ENCODE data around the gene GRK6.
A peak's percentile ranks its signal among the peaks of the same experiment; 100 is the strongest.

The GRK6 gene

DNA sequence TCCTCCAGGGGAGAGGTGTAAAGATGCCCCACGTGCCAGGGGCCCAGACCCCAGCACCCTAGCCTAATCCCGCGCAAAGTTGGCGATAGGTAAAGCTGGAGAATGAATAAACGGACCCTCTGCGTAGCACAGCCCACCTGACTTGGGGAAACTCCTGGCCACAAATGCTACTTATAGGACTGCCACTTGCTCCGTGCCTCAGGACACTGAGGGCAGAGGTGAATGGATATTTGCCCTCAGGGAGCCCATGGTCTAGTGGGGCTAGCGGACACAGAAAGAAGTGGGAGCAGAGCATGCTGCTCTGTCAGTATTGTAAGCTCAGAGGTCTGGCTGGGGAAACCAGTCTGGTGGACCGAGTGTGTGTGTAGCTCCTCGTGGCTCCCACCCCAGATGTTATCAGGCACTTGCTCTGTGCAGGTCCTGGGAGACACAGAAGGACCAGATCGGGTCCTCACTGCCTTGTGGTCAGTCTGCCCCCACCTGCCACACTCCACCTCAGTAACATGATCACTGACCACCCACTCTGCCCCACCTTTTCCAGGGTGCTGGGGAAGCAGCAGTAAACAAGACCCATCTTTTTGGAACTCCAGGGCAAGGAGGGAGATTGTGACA is 841 bp downstream of the GRK6 start:
- DNase-seq, result no peak

GRCh38 chr5:177427919-177428573 is 1.6 kb downstream of the GRK6 start:
- no peak for DNase-seq

DNA sequence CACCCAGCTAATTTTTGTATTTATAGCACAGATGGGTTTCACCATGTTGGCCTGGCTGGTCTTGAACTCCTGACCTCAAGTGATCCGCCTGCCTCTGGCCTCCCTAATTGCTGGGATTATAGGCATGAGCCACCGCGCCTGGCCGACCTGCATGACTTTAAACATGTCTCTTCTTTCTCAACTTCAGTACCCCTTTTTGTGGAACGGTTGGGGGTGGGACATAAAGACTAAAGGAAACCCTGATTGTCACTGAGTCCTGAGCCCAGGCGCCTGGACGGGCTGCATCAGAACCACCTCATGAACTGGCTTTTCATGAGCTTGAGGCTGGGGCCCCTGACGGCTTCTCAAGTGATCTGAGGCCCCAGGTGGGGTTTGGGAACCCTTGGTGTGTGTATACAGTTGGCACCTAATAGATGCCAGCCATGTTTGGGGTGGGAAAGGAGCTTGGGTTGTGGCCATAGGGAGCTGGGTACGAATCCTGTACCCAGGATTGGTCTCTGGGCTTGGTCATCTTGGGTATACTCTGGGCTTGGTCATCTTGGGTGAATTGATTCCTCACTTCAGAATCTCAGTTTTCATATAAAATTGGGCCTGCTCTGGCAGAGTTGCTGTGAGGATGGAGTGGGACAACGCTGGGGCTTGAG is 2.2 kb downstream of the GRK6 start:
- no peak for DNase-seq

- DNase-seq, result no peak
Observed at GRCh38 chr5:177429248-177430040, 3.0 kb downstream of the GRK6 start.

GRCh38 chr5:177430140-177430951 is 3.9 kb downstream of the GRK6 start:
- no peak for DNase-seq

DNA sequence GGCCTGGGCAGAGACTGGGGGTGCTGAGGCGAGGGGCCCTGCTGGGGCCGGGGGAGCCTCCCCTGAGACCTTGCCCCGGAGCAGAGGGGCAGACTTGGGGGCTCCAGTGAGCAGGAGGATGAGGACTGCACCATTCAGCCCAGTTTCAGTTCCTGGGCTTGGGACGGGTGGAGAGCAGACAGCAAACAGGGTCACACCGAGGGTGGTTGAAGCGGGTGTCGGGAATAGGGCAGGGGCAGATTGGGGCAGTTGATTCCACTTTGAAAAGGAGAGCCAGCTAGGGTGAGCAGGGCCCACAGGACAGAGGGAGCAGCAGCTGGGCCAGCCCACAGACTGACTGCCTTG is 4.5 kb downstream of the GRK6 start:
- DNase-seq, result no peak

GRCh38 chr5:177431317-177432142 is 5.1 kb downstream of the GRK6 start:
- DNase-seq, result no peak

DNA sequence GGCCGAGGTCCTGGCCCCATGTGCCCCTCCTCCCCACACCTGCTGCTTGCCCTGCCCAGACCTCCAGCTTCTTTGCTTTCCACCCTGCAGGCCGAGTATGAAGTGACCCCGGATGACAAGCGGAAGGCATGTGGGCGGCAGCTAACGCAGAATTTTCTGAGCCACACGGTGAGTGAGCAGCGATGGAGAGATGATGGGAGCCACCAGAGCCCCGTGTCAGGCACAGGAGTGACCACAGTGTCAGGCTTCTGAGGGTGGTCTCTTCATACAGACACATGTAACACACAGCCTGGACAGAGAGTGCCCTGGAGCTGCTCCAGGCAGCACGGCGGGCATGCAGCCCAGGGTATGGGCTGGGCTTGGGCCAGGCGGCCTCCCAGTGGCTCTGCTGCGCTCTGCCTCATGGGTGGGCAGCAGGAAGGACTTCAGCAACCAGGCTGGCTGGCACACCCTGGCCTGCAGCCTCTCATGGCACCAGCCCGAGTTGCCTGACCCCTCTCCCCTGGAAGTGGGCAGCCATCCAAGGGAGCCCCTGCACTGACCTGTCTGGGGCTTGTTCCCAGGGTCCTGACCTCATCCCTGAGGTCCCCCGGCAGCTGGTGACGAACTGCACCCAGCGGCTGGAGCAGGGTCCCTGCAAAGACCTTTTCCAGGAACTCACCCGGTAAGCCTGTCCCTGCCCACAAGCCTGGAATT is 5.8 kb downstream of the GRK6 start:
- DNase-seq, result no peak

GRCh38 chr5:177432839-177433657 is 6.6 kb downstream of the GRK6 start:
- no peak for DNase-seq

DNA sequence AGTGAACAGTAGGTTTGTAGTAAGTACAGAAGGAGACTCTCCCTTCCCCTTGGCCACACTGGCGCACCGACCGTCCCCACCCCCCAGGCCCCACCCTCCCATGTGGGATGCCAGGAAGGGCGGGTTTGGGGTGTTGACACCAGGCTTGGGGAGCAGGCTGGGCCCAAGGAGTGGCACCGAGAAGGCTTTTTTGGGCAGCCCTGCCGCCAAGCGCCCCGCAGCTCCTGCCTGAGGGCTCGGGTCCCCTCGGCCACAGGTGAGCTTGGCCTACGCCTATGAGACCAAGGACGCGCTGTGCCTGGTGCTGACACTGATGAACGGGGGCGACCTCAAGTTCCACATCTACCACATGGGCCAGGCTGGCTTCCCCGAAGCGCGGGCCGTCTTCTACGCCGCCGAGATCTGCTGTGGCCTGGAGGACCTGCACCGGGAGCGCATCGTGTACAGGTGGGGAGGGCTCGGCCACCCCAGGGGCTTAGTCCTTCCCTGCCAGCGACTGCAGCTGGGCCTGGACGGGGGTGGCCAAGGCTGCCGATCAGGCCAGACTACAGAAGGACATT is 7.3 kb downstream of the GRK6 start:
- no peak for DNase-seq

GRCh38 chr5:177434437-177434836 is 8.0 kb downstream of the GRK6 start:
- no peak for DNase-seq

GRCh38 chr5:177434942-177435738 is 8.7 kb downstream of the GRK6 start:
- DNase-seq, result no peak

GRCh38 chr5:177435847-177436536 is 9.5 kb downstream of the GRK6 start:
- DNase-seq, result no peak

GRCh38 chr5:177437623-177438022 is 11.1 kb downstream of the GRK6 start:
- no peak for DNase-seq

DNA sequence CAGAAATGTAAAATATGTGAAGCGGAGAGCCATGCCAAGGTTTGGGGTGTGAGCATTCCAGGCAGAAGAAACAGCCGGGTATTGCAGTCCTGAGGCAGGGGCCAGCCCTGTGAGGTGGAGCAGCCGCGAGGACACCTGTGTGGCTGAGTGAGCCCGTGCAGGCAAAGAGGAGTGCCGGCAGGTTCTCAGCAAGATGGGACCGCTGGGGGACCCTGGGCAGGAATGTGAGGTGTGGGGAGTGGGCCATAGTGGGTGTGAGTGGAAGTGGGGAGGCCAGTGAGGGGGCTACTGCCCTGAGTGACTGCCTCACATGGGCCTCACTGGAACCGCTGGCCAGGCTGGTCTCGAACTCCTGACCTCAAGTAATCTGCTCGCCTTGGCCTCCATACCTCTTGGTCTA is 12.0 kb downstream of the GRK6 start:
- no peak for DNase-seq

DNA sequence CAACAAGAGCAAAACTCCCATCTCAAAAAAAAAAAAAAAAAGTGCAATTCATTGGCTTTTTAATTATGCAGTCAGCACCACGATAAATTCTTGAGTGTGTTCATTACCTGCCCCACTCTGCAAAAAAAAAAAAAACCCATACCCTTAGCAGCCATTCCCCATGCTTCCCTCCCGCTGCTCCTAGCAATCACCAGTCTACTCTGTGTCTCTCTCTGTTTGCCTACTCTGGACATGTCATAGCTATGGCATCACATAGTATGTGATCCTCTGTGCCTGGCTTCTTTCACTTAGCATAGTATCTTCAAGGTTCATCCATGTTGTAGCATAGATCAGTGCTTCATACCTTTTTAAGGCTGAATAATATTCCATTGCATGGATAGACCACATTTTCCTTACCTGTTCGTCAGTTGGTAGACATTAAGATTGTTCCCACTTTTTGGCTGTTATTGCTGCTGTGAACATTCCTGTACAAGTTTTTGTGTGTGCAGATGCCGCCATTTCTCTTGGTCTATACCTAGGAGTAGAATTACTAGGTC is 13.1 kb downstream of the GRK6 start:
- DNase-seq, result no peak

DNA sequence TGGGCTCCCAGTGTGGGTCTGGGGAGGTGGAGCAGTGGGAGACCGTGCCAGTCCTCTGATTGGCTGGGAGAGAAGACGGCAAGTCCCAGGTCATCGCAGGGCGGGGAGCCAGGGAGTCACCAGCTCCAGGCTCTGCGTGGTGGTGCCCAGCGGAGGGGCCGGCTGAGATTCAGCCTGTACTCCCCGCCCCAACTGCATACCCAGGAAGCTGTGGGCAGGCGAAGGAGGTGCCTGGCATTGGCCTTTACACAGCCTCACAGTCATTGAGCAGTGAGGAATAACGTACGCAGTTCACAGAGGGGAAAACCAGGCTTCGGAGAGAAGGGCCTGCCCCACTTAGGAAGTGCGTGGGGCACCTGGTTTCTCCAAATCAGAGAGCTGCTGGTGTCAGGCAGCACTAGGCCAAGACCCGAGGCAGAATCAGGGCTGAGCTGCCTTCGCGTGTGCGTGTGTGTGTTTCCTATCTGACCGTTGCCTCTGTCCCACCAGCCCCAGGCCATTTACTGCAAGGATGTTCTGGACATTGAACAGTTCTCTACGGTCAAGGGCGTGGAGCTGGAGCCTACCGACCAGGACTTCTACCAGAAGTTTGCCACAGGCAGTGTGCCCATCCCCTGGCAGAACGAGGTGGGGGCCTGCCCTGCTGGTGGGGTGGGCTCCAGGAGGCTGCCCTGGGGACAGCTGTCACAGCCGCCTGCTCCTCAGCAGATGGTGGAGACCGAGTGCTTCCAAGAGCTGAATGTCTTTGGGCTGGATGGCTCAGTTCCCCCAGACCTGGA is 13.9 kb downstream of the GRK6 start:
- peak; percentile 30 to 49 for DNase-seq
